Right ventricle myocardium inferior (tissue), 1 donor: ENCODE measurements around the gene PCED1B. TPM values are rescaled to one million over a fixed set of nuclear protein-coding genes. Genes with fewer than 3 reads are reported as not detected.
"Not testable (repeated sequence)": the region's sequence is repeated elsewhere in the genome, so short reads cannot be mapped to it uniquely, and the experiment has no call there.

Source experiments
- ATAC-seq: fragments of 200-7000 bp; cut with Tn5 transposase; one replicate; pipeline ENCODE4 v1.9.1; 2020; ENCODE audit warnings: mild to moderate bottlenecking, moderate library complexity
- DNase-seq: peaks from one replicate; pipeline ENCODE4 v3.0.0; 2021; ENCODE audit errors: missing footprints
- intact Hi-C: fragments of 100-400 bp; cut with DNase I; formaldehyde crosslinking; loops from one replicate; pipeline ENCODE4 v1.11.0; 2022
- total RNA-seq: library from RNA; stranded (reverse); fragmentation: NEBNext Ultra II Directional; extraction: Animal tissue kit (Norgen Biotek cat#: 25700); gene quantifications from one replicate; pipeline ENCODE4 v1.2.1, GENCODE V29; 2021
- donor health status: DM: no; HTN: yes; CAD: no; lungs with severe emphysema.

Gene PCED1B
- total RNA-seq, 1 donor from 2014 or later: 0.89 TPM

GRCh38 chr12:47110011-47110541 is 30.7 kb downstream of the PCED1B start:
- ATAC-seq (no peak), DNase-seq (no peak)
- intact Hi-C loops: no loop called here

GRCh38 chr12:47110718-47111391 is 31.4 kb downstream of the PCED1B start:
- no peak for DNase-seq
- ATAC-seq: no peak
- intact Hi-C loops: no loop called here

- no peak for ATAC-seq
- DNase-seq: no peak
- intact Hi-C loops: no loop called here
Measured at GRCh38 chr12:47111392-47111778, 32.0 kb downstream of the PCED1B start.

- DNase-seq (no peak), ATAC-seq (no peak)
- intact Hi-C loops: no loop called here
Measured at GRCh38 chr12:47111854-47112253, 32.4 kb downstream of the PCED1B start.

GRCh38 chr12:47112679-47113078 is 33.3 kb downstream of the PCED1B start:
- ATAC-seq (no peak), DNase-seq (no peak)
- intact Hi-C loops: no loop called here

- ATAC-seq (peak; percentile 37), DNase-seq (no peak)
- intact Hi-C loops: no loop called here
Measured at GRCh38 chr12:47114481-47114892, 35.1 kb downstream of the PCED1B start.

GRCh38 chr12:47117305-47117704 is 37.9 kb downstream of the PCED1B start:
- not testable (repeated sequence) for ATAC-seq

GRCh38 chr12:47120736-47121135 is 41.3 kb downstream of the PCED1B start:
- no peak for ATAC-seq
- intact Hi-C loops: no loop called here
- DNase-seq: no peak

More at GRCh38 chr12:47117305-47117704, 37.9 kb downstream of the PCED1B start:
- DNase-seq, intact Hi-C loops: not testable (repeated sequence)

- ATAC-seq (no peak), DNase-seq (no peak)
- intact Hi-C loops: no loop called here
Measured at GRCh38 chr12:47121146-47121545, 41.7 kb downstream of the PCED1B start.

GRCh38 chr12:47122602-47123001 is 43.2 kb downstream of the PCED1B start:
- DNase-seq (no peak), ATAC-seq (no peak)
- intact Hi-C loops: no loop called here

- DNase-seq (no peak), ATAC-seq (no peak)
- intact Hi-C loops: no loop called here
Measured at GRCh38 chr12:47123730-47124129, 44.3 kb downstream of the PCED1B start.

- intact Hi-C loops: no loop called here
- no peak for ATAC-seq
Measured at GRCh38 chr12:47124451-47124850, 45.0 kb downstream of the PCED1B start.

GRCh38 chr12:47126246-47126645 is 46.8 kb downstream of the PCED1B start:
- ATAC-seq (no peak), DNase-seq (no peak)
- intact Hi-C loops: no loop called here

More at GRCh38 chr12:47124451-47124850, 45.0 kb downstream of the PCED1B start:
- no peak for DNase-seq

- DNase-seq (no peak), ATAC-seq (no peak)
- intact Hi-C loops: no loop called here
Measured at GRCh38 chr12:47131011-47131410, 51.6 kb downstream of the PCED1B start.

GRCh38 chr12:47134005-47134404 is 54.6 kb downstream of the PCED1B start:
- intact Hi-C loops: no loop called here
- ATAC-seq (no peak), DNase-seq (no peak)

- DNase-seq (no peak), ATAC-seq (no peak)
- intact Hi-C loops: no loop called here
Measured at GRCh38 chr12:47135578-47135977, 56.2 kb downstream of the PCED1B start.

- intact Hi-C loops: no loop called here
- DNase-seq: no peak
- no peak for ATAC-seq
Measured at GRCh38 chr12:47139000-47139681, 59.7 kb downstream of the PCED1B start.

GRCh38 chr12:47141459-47141858 is 62.0 kb downstream of the PCED1B start:
- intact Hi-C loops: no loop called here
- ATAC-seq: no peak
- DNase-seq: no peak

GRCh38 chr12:47144769-47145168 is 65.3 kb downstream of the PCED1B start:
- no peak for ATAC-seq
- DNase-seq: no peak
- intact Hi-C loops: no loop called here

- ATAC-seq: no peak
Measured at GRCh38 chr12:47145188-47145587, 65.8 kb downstream of the PCED1B start.

More at GRCh38 chr12:47145188-47145587, 65.8 kb downstream of the PCED1B start:
- no peak for DNase-seq
- intact Hi-C loops: no loop called here
